Measurements from ENCODE around the gene FOLR2. TPM values are rescaled to one million over a fixed set of nuclear protein-coding genes. Genes with fewer than 3 reads are reported as not detected.

Gene FOLR2
- total and polyA plus RNA-seq, 2 of the 8 experiments (the other 6 are each of a cell fraction or from before 2014, with no cell fraction given): not detected

DNA sequence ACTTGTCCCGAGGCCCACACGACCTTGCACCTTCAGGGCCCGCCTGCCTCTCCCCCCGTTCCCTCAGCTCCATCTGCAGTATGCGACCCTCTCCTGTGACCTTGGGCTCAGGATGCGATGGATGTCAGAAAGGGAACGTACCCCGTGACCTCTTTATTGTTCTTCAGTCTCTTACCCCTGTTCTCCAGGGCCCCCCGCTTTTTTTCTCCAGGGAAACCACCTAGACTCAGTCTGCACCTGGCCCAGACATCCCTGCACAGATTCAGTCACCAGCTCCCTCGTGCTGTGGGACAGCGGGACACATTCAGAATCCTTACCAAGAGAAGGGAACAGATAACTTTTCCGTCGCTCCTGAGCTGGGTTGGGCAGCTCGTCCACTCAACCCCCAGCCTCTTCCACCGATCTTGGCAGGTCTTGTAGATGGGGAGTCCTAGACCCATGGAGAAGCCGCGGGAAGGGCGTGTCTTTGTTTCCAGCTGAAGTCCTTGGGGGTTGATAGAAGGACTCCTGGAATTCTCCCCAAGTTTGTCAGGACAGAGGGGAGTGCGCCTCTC lies 28.7 kb downstream of the FOLR2 start:
- peaks cover 2 to 21% (median 10%) of the 10 kb centered on the region in 4 experiments for H3K4me1 ChIP-seq (replicated peaks in 1 of 4; ENCODE audit: control insufficient read depth in 3 of 4, insufficient read depth in 4 of 4, low read length in 3 of 4)
- H2AFZ ChIP-seq (ENCODE audit: low read length): 0 out of 2 replicates have a peak overlapping the region, but pooled peaks have one; percentile 88
- H3K23me2 ChIP-seq (ENCODE audit: low read depth, low read length): peaks cover 12% of the 10 kb centered on the region; the same call in 1 of the 2 replicates
- H2BK15ac ChIP-seq (ENCODE audit: low read length): no peak overlapping the region
- no peaks in the 10 kb centered on the region; a peak in 1 of 4 replicates for H3K9me3 ChIP-seq (ENCODE audit: insufficient read depth in 2 of 2, low read depth in 1 of 2, low read length in 1 of 2)
- H3K14ac ChIP-seq (ENCODE audit: insufficient read length): no peak overlapping the region
- H3K56ac ChIP-seq (replicated peaks; ENCODE audit: insufficient read length, low read depth, low read length): no peak overlapping the region
- FAIRE-seq (no peak), DNase-seq (ENCODE audit: low read depth in 1 of 2, low spot score in 2 of 2) (peak in 1 of 2 experiments; percentile 52)
- ChIA-PET CTCF (ENCODE audit: partially characterized antibody) (interaction anchor here (0.6 to 10.0 kb wide), 13 partner anchors 9 to 220 kb away, joined by 3 to 101 read pairs (median 5); partner anchors contain the start of gene CLPB), POLR2A (ENCODE audit: partially characterized antibody) (interaction anchor here (1.0 to 2.8 kb wide), 7 partner anchors 10 to 133 kb away, joined by 3 to 15 read pairs (median 4); partner anchors contain the start of genes ANAPC15 and INPPL1)
- H4K5ac ChIP-seq (ENCODE audit: insufficient read length, low read depth, low read length): no peak overlapping the region
- H3K27me3 ChIP-seq (replicated peaks in 1 of 4; ENCODE audit: control insufficient read depth in 3 of 4, extremely low read depth in 1 of 4, insufficient read depth in 3 of 4, low read length in 3 of 4): peaks cover 62 to 84% (median 75%) of the 10 kb centered on the region in 4 experiments
- H2AK5ac ChIP-seq (ENCODE audit: low read depth, low read length): no peak overlapping the region
- no peak overlapping the region for H3K27ac ChIP-seq (ENCODE audit: low read depth, low read length)
- no peaks in the 10 kb centered on the region for H3K36me3 ChIP-seq (ENCODE audit: control insufficient read depth in 2 of 4, insufficient read depth in 4 of 4, low read length in 3 of 4)
- H3K23ac ChIP-seq (ENCODE audit: insufficient read length): no peak overlapping the region
- 6% methylated on average over 19 of the region's 19 CpGs; no CpG with 5 or more reads in 1 of the 2 experiments for WGBS, 2 experiments (ENCODE audit: extremely low coverage in 1 of 2, insufficient coverage in 1 of 2, insufficient read length in 1 of 2, insufficient replicate concordance in 2 of 2, low coverage in 1 of 2, low lambda C conversion rate in 2 of 2, missing lambda C conversion rate in 1 of 2)
- no peaks in the 10 kb centered on the region for H3K79me1 ChIP-seq (ENCODE audit: low read depth, low read length)
- H3K4me2 ChIP-seq (ENCODE audit: insufficient read depth in 1 of 2, low read depth in 2 of 2, low read length in 2 of 2): peak overlapping the region; percentile 95 to 98
- H4K8ac ChIP-seq (ENCODE audit: extremely low read depth, insufficient read depth, low read length): no peak overlapping the region
- no peak overlapping the region for H2BK5ac ChIP-seq (ENCODE audit: low read depth, low read length)
- peak overlapping the region; percentile 53 to 87 (median 58); a peak in 7 of 8 replicates for H3K4me3 ChIP-seq (ENCODE audit: extremely low read depth in 1 of 4, insufficient read depth in 2 of 4, low read depth in 3 of 4, low read length in 4 of 4)
- no peak overlapping the region for H4K91ac ChIP-seq (replicated peaks; ENCODE audit: insufficient read length, low read length)
- H3K9ac ChIP-seq (replicated peaks in 1 of 4; ENCODE audit: extremely low read depth in 1 of 4, low read depth in 3 of 4, low read length in 3 of 4): no peak overlapping the region
- H2BK12ac ChIP-seq (ENCODE audit: low read depth, low read length): no peak overlapping the region
- no peak overlapping the region for H2BK120ac ChIP-seq (replicated peaks; ENCODE audit: low read depth, low read length)
- no peak overlapping the region for H3K4ac ChIP-seq (replicated peaks; ENCODE audit: insufficient read length, low read depth, low read length)
- no peak overlapping the region for H2BK20ac ChIP-seq (ENCODE audit: low read length)
- H3K18ac ChIP-seq (ENCODE audit: extremely low read depth, low read length): no peak overlapping the region
- no peaks in the 10 kb centered on the region for H3K79me2 ChIP-seq (ENCODE audit: control insufficient read depth in 1 of 2, insufficient read depth in 2 of 2, low read length in 2 of 2)
- H4K20me1 ChIP-seq (replicated peaks in 1 of 2; ENCODE audit: control insufficient read depth in 1 of 2, insufficient read depth in 2 of 2, low read length in 2 of 2): peaks cover 4 to 6% of the 10 kb centered on the region in 2 experiments
- TF ChIP-seq CBX5 (IDR thresholded peaks at IDR 0.05; ENCODE audit: low read depth, low read length): no peak
- no peak for TF ChIP-seq RAD21 (IDR thresholded peaks at IDR 0.05 in 1 of 2, conservative IDR thresholded peaks at IDR 0.05 in 1 of 2; ENCODE audit: low read depth in 2 of 2, low read length in 2 of 2)
- TF ChIP-seq CTBP2 (IDR thresholded peaks at IDR 0.05; ENCODE audit: borderline replicate concordance, insufficient read depth, insufficient read length, low read length): no peak
- peak; percentile 88 for TF ChIP-seq SUZ12 (IDR thresholded peaks at IDR 0.05; ENCODE audit: low read length)
- TF ChIP-seq SP2 (IDR thresholded peaks at IDR 0.05; ENCODE audit: low read length): no peak
- TF ChIP-seq JUND (IDR thresholded peaks at IDR 0.05; ENCODE audit: low read length): no peak
- no peak for TF ChIP-seq TBP (IDR thresholded peaks at IDR 0.05; ENCODE audit: low read depth, low read length)
- TF ChIP-seq, protein P1, sequence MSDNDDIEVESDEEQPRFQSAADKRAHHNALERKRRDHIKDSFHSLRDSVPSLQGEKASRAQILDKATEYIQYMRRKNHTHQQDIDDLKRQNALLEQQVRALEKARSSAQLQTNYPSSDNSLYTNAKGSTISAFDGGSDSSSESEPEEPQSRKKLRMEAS (IDR thresholded peaks at IDR 0.05): no peak; the same call in 1 of the 2 replicates
- TF ChIP-seq SIX5 (IDR thresholded peaks at IDR 0.05; ENCODE audit: low read depth, low read length): no peak
- TF ChIP-seq RNF2 (IDR thresholded peaks at IDR 0.05; ENCODE audit: borderline replicate concordance, low read depth, low read length, missing control alignments, poor library complexity, severe bottlenecking): no peak
- no peak for TF ChIP-seq JUN (IDR thresholded peaks at IDR 0.05; ENCODE audit: low read depth, low read length)
- TF ChIP-seq EZH2 (IDR thresholded peaks at IDR 0.05; ENCODE audit: low read depth, low read length, severe bottlenecking): peak; percentile 67

Data from H1 (cell line).